CD14-positive monocyte (primary cell): Measurements from ENCODE around the gene LAMC3. TPM values are rescaled to one million over a fixed set of nuclear protein-coding genes. Genes with fewer than 3 reads are reported as not detected.

Experiments used
- DNase-seq, 3 donors: peaks; one replicate each; pipeline ENCODE4 v3.0.0-alpha.2; 2011 to 2022
- H2AFZ ChIP-seq: 2 replicates; pipeline ENCODE4 v1.6.0; 2012; ENCODE audit warnings: mild to moderate bottlenecking, low read depth, low read length, inconsistent platforms; ENCODE audit not compliant: insufficient read depth, poor library complexity, severe bottlenecking
- H3K27ac ChIP-seq, 2 donors: 1 replicate in 1 of 2; 2 replicates in 1 of 2; pipeline ENCODE4 v1.5.1; 2012 to 2013; ENCODE audit warnings: low read length in 2 of 2, control low read depth in 1 of 2, inconsistent platforms in 1 of 2, low read depth in 1 of 2, mild to moderate bottlenecking in 1 of 2
- H3K27me3 ChIP-seq, 2 donors: one replicate each; pipeline versions ENCODE4 v1.6.0 to v1.6.1; 2011 to 2013; ENCODE audit warnings: low read length in 2 of 2; ENCODE audit not compliant: control insufficient read depth in 2 of 2, insufficient read depth in 2 of 2
- H3K36me3 ChIP-seq, 2 donors: replicated peaks in 1 of 2; 1 replicate in 1 of 2; 2 replicates in 1 of 2; pipeline versions ENCODE4 v1.5.1 to v1.6.1; 2012 to 2013; ENCODE audit warnings: low read length in 2 of 2, control low read depth in 1 of 2, inconsistent platforms in 1 of 2, mild to moderate bottlenecking in 1 of 2; ENCODE audit not compliant: insufficient read depth in 2 of 2, control insufficient read depth in 1 of 2
- H3K4me1 ChIP-seq, 2 donors: 1 replicate in 1 of 2; 2 replicates in 1 of 2; pipeline versions ENCODE4 v1.5.1 to v1.6.1; 2012 to 2013; ENCODE audit warnings: low read length in 2 of 2, control low read depth in 1 of 2, inconsistent platforms in 1 of 2, mild to moderate bottlenecking in 1 of 2, moderate library complexity in 1 of 2; ENCODE audit not compliant: insufficient read depth in 2 of 2, control insufficient read depth in 1 of 2
- H3K4me2 ChIP-seq: replicated peaks from 2 replicates; pipeline ENCODE3; 2012; ENCODE audit warnings: low read length, moderate library complexity, mild to moderate bottlenecking; ENCODE audit not compliant: poor library complexity, severe bottlenecking; ENCODE audit errors: extremely low read depth
- H3K4me3 ChIP-seq, 3 experiments: fragments of 200-600 bp in 1 of 3; sonication (generic) in 1 of 3; replicated peaks in 1 of 3; 1 replicate in 2 of 3; 2 replicates in 1 of 3; pipeline ENCODE4 v1.5.1; 2011 to 2013; ENCODE audit warnings: low read length in 3 of 3, mild to moderate bottlenecking in 3 of 3, control low read depth in 2 of 3, low read depth in 2 of 3, inconsistent platforms in 1 of 3, moderate library complexity in 1 of 3
- H3K79me2 ChIP-seq: 2 replicates; pipeline ENCODE4 v1.6.0; 2012; ENCODE audit warnings: mild to moderate bottlenecking, control low read depth, inconsistent platforms, low read length, moderate library complexity; ENCODE audit not compliant: insufficient read depth
- H3K9ac ChIP-seq: 2 replicates; pipeline ENCODE4 v1.6.0; 2017; ENCODE audit warnings: low read length, mild to moderate bottlenecking; ENCODE audit not compliant: insufficient read depth, poor library complexity, severe bottlenecking
- H3K9me3 ChIP-seq, 2 donors: replicated peaks in 1 of 2; 1 replicate in 1 of 2; 2 replicates in 1 of 2; pipeline versions ENCODE4 v1.5.1 to v1.6.1; 2012 to 2013; ENCODE audit warnings: low read length in 2 of 2, control low read depth in 1 of 2; ENCODE audit not compliant: control insufficient read depth in 1 of 2, insufficient read depth in 1 of 2
- H4K20me1 ChIP-seq: 2 replicates; pipeline ENCODE4 v1.6.0; 2012; ENCODE audit warnings: mild to moderate bottlenecking, low read length, control low read depth, moderate library complexity; ENCODE audit not compliant: insufficient read depth
- H3K27ac Mint-ChIP-seq, 7 donors: one replicate each; pipeline ENCODE4 v1.8.0; 2020; ENCODE audit warnings: mild to moderate bottlenecking in 7 of 7, mixed read lengths in 7 of 7, moderate library complexity in 6 of 7, inconsistent platforms in 2 of 7
- H3K27me3 Mint-ChIP-seq, 3 donors: one replicate each; pipeline ENCODE4 v1.8.0; 2021 to 2022; ENCODE audit warnings: low read depth in 3 of 3, mild to moderate bottlenecking in 3 of 3, mixed read lengths in 3 of 3, moderate library complexity in 3 of 3, inconsistent platforms in 1 of 3
- H3K36me3 Mint-ChIP-seq, 2 donors: one replicate each; pipeline ENCODE4 v1.8.0; 2020; ENCODE audit warnings: mixed read lengths in 2 of 2, inconsistent platforms in 1 of 2, mild to moderate bottlenecking in 1 of 2
- H3K4me1 Mint-ChIP-seq: one replicate; pipeline ENCODE4 v1.8.0; 2020; ENCODE audit warnings: mild to moderate bottlenecking, mixed read lengths
- H3K4me3 Mint-ChIP-seq, 2 donors: one replicate each; pipeline ENCODE4 v1.8.0; 2020; ENCODE audit warnings: mild to moderate bottlenecking in 2 of 2, mixed read lengths in 2 of 2, moderate library complexity in 1 of 2
- H3K9me3 Mint-ChIP-seq, 7 donors: one replicate each; pipeline ENCODE4 v1.8.0; 2020 to 2022; ENCODE audit warnings: mixed read lengths in 7 of 7, mild to moderate bottlenecking in 6 of 7, moderate library complexity in 6 of 7, inconsistent platforms in 2 of 7
- WGBS: methylation state at CpG from one replicate; pipeline ENCODE4 v1.1.5; 2013; ENCODE audit warnings: missing lambda C conversion rate; ENCODE audit not compliant: insufficient coverage; 5-methylcytosine and 5-hydroxymethylcytosine counted together
- intact Hi-C, 2 donors: fragments of 100-400 bp; cut with micrococcal nuclease; formaldehyde crosslinking; loops; one replicate each; pipeline versions ENCODE4 v1.15.0 to v1.15.1; 2023
- polyA plus RNA-seq, 3 donors: library from polyadenylated mRNA; depleted of rRNA in 1 of 3; unstranded in 2 of 3; stranded (reverse) in 1 of 3; fragments of 300-500 nt in 2 of 3; fragments of >200 nt in 1 of 3; fragmentation: Illumina TruSeq in 2 of 3; gene quantifications; 1 replicate in 2 of 3; 2 replicates in 1 of 3; pipeline ENCODE4 v1.2.3, GENCODE V29; 2012 to 2021
- TF ChIP-seq, protein P1 (sequence below): fragments of 200-600 bp; IDR thresholded peaks from one replicate; pipeline ENCODE4 v1.8.0; 2022; ENCODE audit warnings: antibody characterized with exemption, mild to moderate bottlenecking

LAMC3 gene
- polyA plus RNA-seq, 3 donors, result 0.19 TPM; not detected in 2

GRCh38 chr9:131008563-131008908 is 438 bp upstream of the LAMC3 start:
- Histone ChIP-seq H3K9me3 (no peaks in the 10 kb centered on the region), H3K27ac (no peak overlapping the region), H3K79me2 (no peaks in the 10 kb centered on the region), H3K4me1 (peaks cover 0 to 7% of the 10 kb centered on the region in 2 donors), H3K9ac (no peak overlapping the region), H3K27me3 (peaks cover 10 to 29% of the 10 kb centered on the region in 2 donors), H3K4me2 (no peak overlapping the region), H4K20me1 (no peaks in the 10 kb centered on the region), H3K4me3 (no peak overlapping the region), H2AFZ (no peak overlapping the region), H3K36me3 (no peaks in the 10 kb centered on the region)
- Mint-ChIP-seq H3K36me3 (no peaks in the 10 kb centered on the region), H3K9me3 (peaks cover 0 to 7% (median 2%) of the 10 kb centered on the region in 7 donors), H3K4me3 (peak overlapping the region in 1 of 2 donors; percentile 80), H3K4me1 (peaks cover 5% of the 10 kb centered on the region), H3K27ac (no peak overlapping the region), H3K27me3 (peaks cover 35 to 52% (median 36%) of the 10 kb centered on the region in 3 donors)
- 43% methylated on average over 8 of the region's 8 CpGs for WGBS
- TF ChIP-seq, protein P1, sequence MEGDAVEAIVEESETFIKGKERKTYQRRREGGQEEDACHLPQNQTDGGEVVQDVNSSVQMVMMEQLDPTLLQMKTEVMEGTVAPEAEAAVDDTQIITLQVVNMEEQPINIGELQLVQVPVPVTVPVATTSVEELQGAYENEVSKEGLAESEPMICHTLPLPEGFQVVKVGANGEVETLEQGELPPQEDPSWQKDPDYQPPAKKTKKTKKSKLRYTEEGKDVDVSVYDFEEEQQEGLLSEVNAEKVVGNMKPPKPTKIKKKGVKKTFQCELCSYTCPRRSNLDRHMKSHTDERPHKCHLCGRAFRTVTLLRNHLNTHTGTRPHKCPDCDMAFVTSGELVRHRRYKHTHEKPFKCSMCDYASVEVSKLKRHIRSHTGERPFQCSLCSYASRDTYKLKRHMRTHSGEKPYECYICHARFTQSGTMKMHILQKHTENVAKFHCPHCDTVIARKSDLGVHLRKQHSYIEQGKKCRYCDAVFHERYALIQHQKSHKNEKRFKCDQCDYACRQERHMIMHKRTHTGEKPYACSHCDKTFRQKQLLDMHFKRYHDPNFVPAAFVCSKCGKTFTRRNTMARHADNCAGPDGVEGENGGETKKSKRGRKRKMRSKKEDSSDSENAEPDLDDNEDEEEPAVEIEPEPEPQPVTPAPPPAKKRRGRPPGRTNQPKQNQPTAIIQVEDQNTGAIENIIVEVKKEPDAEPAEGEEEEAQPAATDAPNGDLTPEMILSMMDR, result no peak
- no peak for DNase-seq
- intact Hi-C loops, result no loop called here

DNA sequence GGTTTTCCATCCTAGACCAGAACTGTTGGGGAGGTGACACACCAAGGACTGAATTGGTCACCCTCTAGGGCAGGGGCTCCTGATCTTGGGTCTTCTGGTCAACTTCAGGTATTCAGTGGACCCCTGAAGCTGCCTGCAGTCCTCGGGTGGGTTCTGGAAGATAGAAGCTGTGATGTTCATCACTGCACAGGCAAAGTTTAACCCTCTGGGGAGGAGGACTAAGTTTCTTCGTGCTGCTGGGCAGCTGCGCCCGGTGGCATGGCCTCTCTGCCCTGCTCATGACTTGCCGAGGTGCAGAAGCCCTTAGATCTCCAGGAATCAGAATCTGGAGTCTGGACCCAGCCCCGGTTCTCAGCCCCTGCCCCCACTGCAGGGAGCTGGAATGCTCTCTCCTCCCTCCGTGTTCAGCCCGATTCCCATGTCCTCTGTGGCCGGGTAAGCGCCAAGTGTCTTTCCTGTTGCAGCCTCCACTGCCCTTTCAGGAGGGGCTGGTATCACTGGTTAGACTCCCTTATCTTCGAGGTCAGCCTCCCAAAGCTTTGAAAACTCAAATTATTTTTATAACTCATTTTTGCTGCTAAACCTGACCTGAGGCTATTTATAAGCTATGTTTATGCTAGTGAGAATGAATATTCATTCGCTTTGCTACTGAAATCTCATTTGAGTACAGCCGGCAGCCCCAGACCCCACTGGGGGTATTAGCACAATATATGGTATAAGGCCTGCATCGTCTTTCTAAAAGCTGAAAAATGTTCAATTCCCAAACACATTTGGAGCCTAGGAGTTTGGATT is 1.7 kb downstream of the LAMC3 start:
- 86% methylated on average over 10 of the region's 14 CpGs for WGBS
- H3K4me3 Mint-ChIP-seq, result peak overlapping the region in 1 of 2 donors; percentile 51
- TF ChIP-seq, protein P1, result no peak

More for the DNA sequence above, 1.7 kb downstream of the LAMC3 start:
- H3K27me3 Mint-ChIP-seq, result peaks cover 33 to 56% (median 35%) of the 10 kb centered on the region in 3 donors
- peaks cover 0 to 7% of the 10 kb centered on the region in 2 donors for H3K4me1 ChIP-seq
- no peak overlapping the region for H2AFZ ChIP-seq
- DNase-seq, result no peak
- H3K79me2 ChIP-seq, result no peaks in the 10 kb centered on the region
- no peak overlapping the region for H3K4me2 ChIP-seq
- no peaks in the 10 kb centered on the region for H3K36me3 Mint-ChIP-seq
- peaks cover 10 to 29% of the 10 kb centered on the region in 2 donors for H3K27me3 ChIP-seq
- H3K4me1 Mint-ChIP-seq, result peaks cover 5% of the 10 kb centered on the region
- no peak overlapping the region for H3K4me3 ChIP-seq
- H3K36me3 ChIP-seq, result no peaks in the 10 kb centered on the region
- H4K20me1 ChIP-seq, result no peaks in the 10 kb centered on the region
- no peaks in the 10 kb centered on the region for H3K9me3 ChIP-seq
- peaks cover 0 to 4% (median 2%) of the 10 kb centered on the region in 7 donors for H3K9me3 Mint-ChIP-seq
- intact Hi-C loops, result no loop called here
- H3K27ac ChIP-seq, result no peak overlapping the region
- H3K27ac Mint-ChIP-seq, result no peak overlapping the region
- H3K9ac ChIP-seq, result no peak overlapping the region
